Activated CD4-positive, alpha-beta T cell treated with anti-CD3 and anti-CD28 coated beads, Interleukin-2, amount 50 U/mL, for 16 hours (primary cell): Measurements from ENCODE around the gene COA3.

Experiments used
- DNase-seq: peaks from one replicate; pipeline ENCODE4 v3.0.0-alpha.2; 2020

COA3 gene

GRCh38 chr17:42748908-42749798 lies 49.4 kb downstream of the COA3 start:
- DNase-seq, result no peak

GRCh38 chr17:42748202-42748907 lies 50.1 kb downstream of the COA3 start:
- no peak for DNase-seq
